Cerebellar cortex (tissue), 1 donor: ENCODE data around the gene FYB2.
"Not testable (repeated sequence)": the region's sequence is repeated elsewhere in the genome, so short reads cannot be mapped to it uniquely, and the experiment has no call there.

Source experiments
- DNase-seq: peaks from one replicate; pipeline ENCODE4 v3.0.0-alpha.2; 2015; ENCODE audit warnings: low spot score

FYB2 gene

GRCh38 chr1:56790036-56790435 lies 29.2 kb downstream of the FYB2 start:
- DNase-seq: no peak

GRCh38 chr1:56788588-56788987 lies 30.6 kb downstream of the FYB2 start:
- DNase-seq: peak; percentile 3

GRCh38 chr1:56788102-56788501 lies 31.1 kb downstream of the FYB2 start:
- peak; percentile 15 for DNase-seq

GRCh38 chr1:56787330-56787729 lies 31.9 kb downstream of the FYB2 start:
- no peak for DNase-seq

GRCh38 chr1:56782773-56783172 lies 36.4 kb downstream of the FYB2 start:
- DNase-seq: no peak

GRCh38 chr1:56780826-56781225 lies 38.4 kb downstream of the FYB2 start:
- no peak for DNase-seq

GRCh38 chr1:56780128-56780750 lies 39.0 kb downstream of the FYB2 start:
- no peak for DNase-seq

- DNase-seq: no peak
These were observed 41.2 kb downstream of the FYB2 start for GRCh38 chr1:56777972-56778371.

GRCh38 chr1:56774732-56775131 lies 44.5 kb downstream of the FYB2 start:
- DNase-seq: not testable (repeated sequence)

GRCh38 chr1:56774067-56774609 lies 45.1 kb downstream of the FYB2 start:
- no peak for DNase-seq

GRCh38 chr1:56773341-56774066 lies 45.7 kb downstream of the FYB2 start:
- no peak for DNase-seq

- DNase-seq: no peak
These were observed 47.5 kb downstream of the FYB2 start for GRCh38 chr1:56771717-56772116.

- no peak for DNase-seq
These were observed 60.4 kb downstream of the FYB2 start for GRCh38 chr1:56758794-56759193.

GRCh38 chr1:56758135-56758534 lies 61.1 kb downstream of the FYB2 start:
- DNase-seq: peak; percentile 41

GRCh38 chr1:56755911-56756310 lies 63.3 kb downstream of the FYB2 start:
- no peak for DNase-seq

GRCh38 chr1:56754708-56755479 lies 64.3 kb downstream of the FYB2 start:
- DNase-seq: no peak

GRCh38 chr1:56745231-56745630 lies 74.0 kb downstream of the FYB2 start:
- DNase-seq: no peak

GRCh38 chr1:56728964-56729363 lies 90.2 kb downstream of the FYB2 start:
- DNase-seq: no peak

- no peak for DNase-seq
These were observed 92.5 kb downstream of the FYB2 start for GRCh38 chr1:56726706-56727105.

- peak; percentile 18 for DNase-seq
These were observed 100.0 kb downstream of the FYB2 start for GRCh38 chr1:56719171-56719570.

GRCh38 chr1:56715156-56715555 lies 104.0 kb downstream of the FYB2 start:
- no peak for DNase-seq

GRCh38 chr1:56713112-56713511 lies 106.1 kb downstream of the FYB2 start:
- no peak for DNase-seq

- no peak for DNase-seq
These were observed 107.1 kb downstream of the FYB2 start for GRCh38 chr1:56712150-56712549.
